Measurements from ENCODE around the gene EFR3B. TPM values are rescaled to one million over a fixed set of nuclear protein-coding genes. Genes with fewer than 3 reads are reported as not detected.
"Not testable (repeated sequence)": the region's sequence is repeated elsewhere in the genome, so short reads cannot be mapped to it uniquely, and the experiment has no call there.

Gene EFR3B
- total RNA-seq, 1 donor from 2014 or later = 11.3 TPM

DNA sequence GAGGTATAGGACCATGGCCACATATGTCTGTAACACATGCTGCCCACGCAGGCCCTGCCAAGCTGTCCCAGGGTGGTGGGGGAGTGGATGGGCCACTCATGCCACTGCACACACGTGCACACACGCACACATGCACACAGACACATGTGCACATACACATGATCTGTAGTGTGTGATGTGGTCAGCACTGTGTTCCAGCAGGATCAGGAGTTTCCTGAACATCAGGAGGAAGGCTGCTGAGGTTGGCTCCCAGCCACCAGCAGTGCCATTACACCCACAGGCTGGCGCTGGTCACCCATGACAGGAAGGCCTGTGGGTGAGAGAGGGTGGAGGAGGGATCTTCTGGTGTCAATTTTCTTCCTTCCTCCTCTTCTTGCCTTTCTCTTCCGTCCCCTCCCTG lies 81.8 kb downstream of the EFR3B start:
- Mint-ChIP-seq H3K27ac (ENCODE audit: unreplicated experiment) (no peak overlapping the region), H3K4me3 (ENCODE audit: unreplicated experiment) (no peak overlapping the region), H3K27me3 (ENCODE audit: unreplicated experiment) (peaks cover 4% of the 10 kb centered on the region), H3K9me3 (ENCODE audit: unreplicated experiment) (no peaks in the 10 kb centered on the region), H3K4me1 (ENCODE audit: unreplicated experiment) (peaks cover 6% of the 10 kb centered on the region), H3K36me3 (ENCODE audit: low read depth, unreplicated experiment) (peaks cover 8% of the 10 kb centered on the region)
- TF ChIP-seq, protein P1, sequence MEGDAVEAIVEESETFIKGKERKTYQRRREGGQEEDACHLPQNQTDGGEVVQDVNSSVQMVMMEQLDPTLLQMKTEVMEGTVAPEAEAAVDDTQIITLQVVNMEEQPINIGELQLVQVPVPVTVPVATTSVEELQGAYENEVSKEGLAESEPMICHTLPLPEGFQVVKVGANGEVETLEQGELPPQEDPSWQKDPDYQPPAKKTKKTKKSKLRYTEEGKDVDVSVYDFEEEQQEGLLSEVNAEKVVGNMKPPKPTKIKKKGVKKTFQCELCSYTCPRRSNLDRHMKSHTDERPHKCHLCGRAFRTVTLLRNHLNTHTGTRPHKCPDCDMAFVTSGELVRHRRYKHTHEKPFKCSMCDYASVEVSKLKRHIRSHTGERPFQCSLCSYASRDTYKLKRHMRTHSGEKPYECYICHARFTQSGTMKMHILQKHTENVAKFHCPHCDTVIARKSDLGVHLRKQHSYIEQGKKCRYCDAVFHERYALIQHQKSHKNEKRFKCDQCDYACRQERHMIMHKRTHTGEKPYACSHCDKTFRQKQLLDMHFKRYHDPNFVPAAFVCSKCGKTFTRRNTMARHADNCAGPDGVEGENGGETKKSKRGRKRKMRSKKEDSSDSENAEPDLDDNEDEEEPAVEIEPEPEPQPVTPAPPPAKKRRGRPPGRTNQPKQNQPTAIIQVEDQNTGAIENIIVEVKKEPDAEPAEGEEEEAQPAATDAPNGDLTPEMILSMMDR (IDR thresholded peaks at IDR 0.05; ENCODE audit: unreplicated experiment) = no peak
- DNase-seq (ENCODE audit: low spot score) = no peak

- H3K27ac Mint-ChIP-seq (ENCODE audit: unreplicated experiment) = no peak overlapping the region
- no peak overlapping the region for H3K4me3 Mint-ChIP-seq (ENCODE audit: unreplicated experiment)
- H3K4me1 Mint-ChIP-seq (ENCODE audit: unreplicated experiment) = peaks cover 9% of the 10 kb centered on the region
- no peaks in the 10 kb centered on the region for H3K9me3 Mint-ChIP-seq (ENCODE audit: unreplicated experiment)
- peaks cover 4% of the 10 kb centered on the region for H3K27me3 Mint-ChIP-seq (ENCODE audit: unreplicated experiment)
- H3K36me3 Mint-ChIP-seq (ENCODE audit: low read depth, unreplicated experiment) = peaks cover 8% of the 10 kb centered on the region
- DNase-seq (ENCODE audit: low spot score) = no peak
- TF ChIP-seq, protein P1 (IDR thresholded peaks at IDR 0.05; ENCODE audit: unreplicated experiment) = no peak
Observed at GRCh38 chr2:25125189-25125588, 83.3 kb downstream of the EFR3B start.

- TF ChIP-seq, protein P1 (IDR thresholded peaks at IDR 0.05; ENCODE audit: unreplicated experiment) = no peak
- H3K4me3 Mint-ChIP-seq (ENCODE audit: unreplicated experiment) = no peak overlapping the region
- H3K4me1 Mint-ChIP-seq (ENCODE audit: unreplicated experiment) = peaks cover 9% of the 10 kb centered on the region
- no peak for DNase-seq (ENCODE audit: low spot score)
- no peaks in the 10 kb centered on the region for H3K9me3 Mint-ChIP-seq (ENCODE audit: unreplicated experiment)
- H3K27ac Mint-ChIP-seq (ENCODE audit: unreplicated experiment) = no peak overlapping the region
- H3K36me3 Mint-ChIP-seq (ENCODE audit: low read depth, unreplicated experiment) = peaks cover 8% of the 10 kb centered on the region
- peaks cover 4% of the 10 kb centered on the region for H3K27me3 Mint-ChIP-seq (ENCODE audit: unreplicated experiment)
Observed at GRCh38 chr2:25125976-25126375, 84.1 kb downstream of the EFR3B start.

- H3K4me1 Mint-ChIP-seq (ENCODE audit: unreplicated experiment) = peaks cover 10% of the 10 kb centered on the region
- not testable (repeated sequence) for H3K27me3 Mint-ChIP-seq (ENCODE audit: unreplicated experiment); H3K36me3 Mint-ChIP-seq (ENCODE audit: low read depth, unreplicated experiment); H3K27ac Mint-ChIP-seq (ENCODE audit: unreplicated experiment); H3K4me3 Mint-ChIP-seq (ENCODE audit: unreplicated experiment); H3K9me3 Mint-ChIP-seq (ENCODE audit: unreplicated experiment); DNase-seq (ENCODE audit: low spot score)
Observed at GRCh38 chr2:25127071-25127470, 85.2 kb downstream of the EFR3B start.

- Mint-ChIP-seq H3K36me3 (ENCODE audit: low read depth, unreplicated experiment) (peaks cover 2% of the 10 kb centered on the region), H3K27me3 (ENCODE audit: unreplicated experiment) (peaks cover 4% of the 10 kb centered on the region), H3K9me3 (ENCODE audit: unreplicated experiment) (no peaks in the 10 kb centered on the region), H3K27ac (ENCODE audit: unreplicated experiment) (no peak overlapping the region), H3K4me3 (ENCODE audit: unreplicated experiment) (no peak overlapping the region), H3K4me1 (ENCODE audit: unreplicated experiment) (peaks cover 11% of the 10 kb centered on the region)
- TF ChIP-seq, protein P1 (IDR thresholded peaks at IDR 0.05; ENCODE audit: unreplicated experiment) = no peak
- DNase-seq (ENCODE audit: low spot score) = no peak
Observed at GRCh38 chr2:25127646-25128045, 85.8 kb downstream of the EFR3B start.

Data from endothelial cell (in vitro differentiated cells).